Stimulated activated CD4-positive, alpha-beta T cell treated with anti-CD3 and anti-CD28 coated beads, Interleukin-1b, Interleukin-23, amount 100 ng/mL, for 1 hour (primary cell): ENCODE results near the gene ENO1.

Experiments
- DNase-seq, 2 donors: peaks; one replicate each; pipeline ENCODE4 v3.0.0-alpha.2; 2020; ENCODE audit warnings: low read depth in 2 of 2

The ENO1 gene

DNA sequence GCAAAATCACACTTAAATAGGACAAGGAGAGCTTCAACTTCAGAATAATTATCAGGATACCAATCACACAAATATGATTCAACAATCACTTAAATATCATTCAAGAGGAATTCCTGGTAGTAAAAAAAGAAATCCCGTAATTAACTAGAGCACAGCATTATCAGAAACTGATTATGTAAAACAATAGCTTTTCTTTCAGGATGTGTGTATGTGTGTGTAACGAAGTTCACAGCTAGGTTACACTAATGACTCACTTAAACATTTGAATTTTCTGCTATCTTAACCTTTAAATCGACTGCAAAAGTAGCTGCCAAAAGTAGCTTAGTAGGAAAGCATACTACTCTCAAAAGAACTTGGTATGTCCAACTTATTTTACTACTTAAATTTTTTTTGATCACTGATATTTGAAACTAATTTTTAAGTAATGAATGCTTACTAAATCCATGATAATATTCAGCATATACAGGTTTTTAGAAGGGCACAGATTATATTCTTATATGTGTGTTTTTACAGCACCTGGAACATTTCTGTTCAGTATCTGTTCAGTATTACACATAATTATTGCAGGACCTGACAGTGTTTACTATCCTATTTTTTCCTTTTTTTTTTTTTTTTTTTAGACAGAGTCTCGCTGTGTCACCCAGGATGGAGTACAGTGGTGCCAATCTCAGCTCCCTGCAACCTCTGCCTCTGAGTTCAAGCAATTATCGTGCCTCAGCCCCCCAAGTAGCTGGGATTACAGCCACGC is 65.3 kb downstream of the ENO1 start:
- no peak for DNase-seq

DNA sequence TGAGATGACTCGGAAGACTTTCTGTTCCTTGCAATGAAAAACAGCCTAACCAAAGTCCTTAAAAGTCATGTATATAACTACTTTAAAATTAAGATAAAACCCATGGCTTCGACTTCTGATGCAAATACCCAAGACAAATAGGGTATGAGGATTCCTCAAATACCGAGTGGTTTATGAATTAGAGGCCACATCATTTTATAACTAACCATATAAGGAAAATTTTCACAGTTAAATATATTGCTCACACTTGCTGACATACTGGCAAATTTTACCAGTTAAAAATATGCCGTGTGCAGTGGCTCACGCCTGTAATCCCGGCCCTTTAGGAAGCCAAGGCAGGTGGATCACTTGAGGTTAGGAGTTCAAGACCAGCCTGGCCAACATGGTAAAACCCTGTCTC is 66.4 kb downstream of the ENO1 start:
- DNase-seq, result no peak
